Activated CD8-positive, alpha-beta memory T cell treated with anti-CD3 and anti-CD28 coated beads for 24 hours (primary cell): ENCODE results near the gene DCHS2.
"Not testable (repeated sequence)": the region's sequence is repeated elsewhere in the genome, so short reads cannot be mapped to it uniquely, and the experiment has no call there.

Experiments used
- DNase-seq: peaks from one replicate; pipeline ENCODE4 v3.0.0-alpha.2; 2020

DCHS2 gene

GRCh38 chr4:154308207-154308606, 183.4 kb downstream of the DCHS2 start:
- DNase-seq = no peak

GRCh38 chr4:154307451-154307850, 184.1 kb downstream of the DCHS2 start:
- no peak for DNase-seq

DNA sequence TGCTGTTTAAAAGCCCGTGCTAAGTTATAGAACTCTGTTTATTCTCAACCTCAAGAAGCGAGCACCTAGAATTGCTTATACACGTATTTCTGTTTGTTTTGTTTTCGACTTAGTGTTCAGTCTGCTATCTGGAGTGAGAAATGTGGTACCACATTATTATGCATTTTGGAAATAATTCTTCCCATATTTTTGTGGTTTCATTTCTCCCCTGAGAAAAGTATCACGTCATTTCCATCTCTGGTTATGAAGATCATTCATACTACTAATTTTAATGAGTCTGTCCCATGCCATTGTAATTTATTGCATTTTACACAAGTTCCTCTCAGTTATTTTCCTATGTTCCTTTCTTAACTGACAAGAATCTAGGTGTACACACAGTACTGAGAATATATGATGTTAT, 186.0 kb downstream of the DCHS2 start:
- DNase-seq = no peak

DNA sequence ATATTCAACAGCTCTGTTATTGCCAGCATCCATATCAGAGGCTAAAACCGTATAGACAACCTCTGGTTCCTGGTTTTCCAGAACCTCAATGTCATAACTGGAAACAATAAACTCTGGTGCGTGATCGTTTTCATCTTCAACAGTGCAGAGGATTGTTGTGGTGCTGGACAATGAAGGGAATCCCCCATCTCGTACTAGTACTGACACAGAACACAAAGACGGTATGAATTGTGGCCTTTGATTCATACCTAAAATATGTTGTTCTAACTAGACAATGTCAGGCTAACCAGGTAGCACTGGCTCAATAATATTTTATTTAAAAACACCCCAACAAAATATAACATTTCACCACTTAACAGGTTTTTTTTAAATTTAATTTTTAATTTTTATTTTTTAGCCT, 186.9 kb downstream of the DCHS2 start:
- no peak for DNase-seq

- no peak for DNase-seq
Measured at GRCh38 chr4:154294652-154295350, 196.8 kb downstream of the DCHS2 start.

- DNase-seq = no peak
Measured at GRCh38 chr4:154293427-154293826, 198.2 kb downstream of the DCHS2 start.

DNA sequence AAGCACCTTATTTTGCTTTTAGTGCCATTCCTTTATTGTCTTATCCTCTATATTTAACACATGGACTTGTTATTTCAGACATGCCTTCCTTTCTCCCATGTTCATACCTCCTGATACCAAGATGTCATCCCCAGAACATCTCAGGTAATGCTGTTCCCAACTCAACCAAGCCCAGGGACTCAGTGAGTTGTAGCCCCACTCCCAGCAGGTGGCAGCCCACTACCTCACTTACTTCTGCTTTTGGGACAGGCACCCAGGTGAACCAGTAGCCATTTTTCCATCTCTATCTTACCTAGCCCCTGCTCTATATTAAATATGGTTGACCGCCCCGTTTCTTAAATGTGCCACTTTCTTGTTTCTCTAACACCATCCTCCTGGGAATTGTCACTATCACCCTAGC, 199.0 kb downstream of the DCHS2 start:
- no peak for DNase-seq

- no peak for DNase-seq
Measured at GRCh38 chr4:154277172-154277571, 214.4 kb downstream of the DCHS2 start.

- no peak for DNase-seq
Measured at GRCh38 chr4:154276496-154276895, 215.1 kb downstream of the DCHS2 start.

DNA sequence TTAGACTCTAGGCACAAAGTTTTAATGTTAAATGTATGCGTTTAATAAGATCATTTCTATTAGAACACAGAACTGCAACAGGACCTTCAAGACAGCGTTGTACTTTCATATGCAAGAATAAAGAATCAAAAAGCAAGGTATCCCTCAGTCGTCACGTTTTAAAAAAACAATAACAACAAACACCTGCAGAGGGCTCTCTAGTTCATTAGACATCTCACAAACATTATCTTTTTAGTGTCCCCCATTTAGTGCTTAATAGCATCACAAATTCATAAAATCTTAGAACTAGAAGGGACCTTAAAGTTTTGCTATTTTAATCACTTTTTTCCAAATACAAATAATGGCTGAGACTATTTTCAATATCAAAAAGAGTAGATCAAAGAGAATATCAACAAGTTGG, 236.6 kb downstream of the DCHS2 start:
- no peak for DNase-seq

DNA sequence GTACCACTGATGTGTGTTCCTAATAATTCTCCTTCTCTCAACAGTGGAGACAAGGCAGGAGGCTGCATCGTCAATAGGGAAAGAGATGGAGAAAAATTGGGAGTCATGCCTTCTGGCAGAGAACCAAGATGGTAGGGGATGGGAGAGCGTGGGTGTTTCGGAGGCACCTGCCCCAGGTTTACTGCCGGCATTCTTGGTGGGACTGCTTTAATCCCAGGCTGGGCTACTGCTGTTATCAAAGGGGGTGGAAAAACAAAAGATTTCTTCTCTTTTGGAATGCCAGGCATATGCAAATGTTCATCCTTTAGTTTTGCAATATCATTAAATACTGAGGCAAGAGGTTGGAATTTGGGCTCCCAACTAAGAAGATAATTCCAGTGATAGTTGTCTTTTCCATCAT, 257.0 kb downstream of the DCHS2 start:
- DNase-seq = no peak

DNA sequence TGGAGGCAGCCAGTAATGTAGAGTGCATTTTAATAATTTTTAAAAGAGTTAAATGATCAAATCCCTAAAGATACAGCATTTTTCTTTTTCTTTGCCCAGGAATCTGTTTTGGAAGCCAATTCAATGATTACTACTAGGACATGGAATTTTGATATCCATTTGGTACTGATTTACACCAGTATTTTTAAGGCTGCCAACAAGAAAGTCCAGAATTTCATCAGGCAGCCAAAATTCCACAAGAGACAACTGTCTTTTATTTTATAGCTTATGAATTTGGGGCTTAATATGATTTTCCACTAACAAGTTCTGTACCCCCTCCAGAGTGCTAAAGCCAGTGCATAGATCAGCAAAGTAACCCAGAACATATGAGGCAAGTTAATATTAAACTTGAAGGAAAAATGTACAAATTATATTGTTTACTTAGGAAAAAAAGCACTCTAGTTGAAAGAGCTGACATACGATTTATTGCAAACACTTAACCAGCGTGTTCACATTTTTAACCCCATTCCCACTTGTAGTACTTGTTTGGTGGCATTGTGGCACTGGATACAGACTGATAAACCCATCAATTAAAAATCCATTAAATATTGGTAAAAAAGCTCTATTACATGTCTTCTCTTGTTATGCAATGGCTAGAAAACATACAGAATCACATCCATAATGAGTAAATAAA, 259.7 kb downstream of the DCHS2 start:
- no peak for DNase-seq

DNA sequence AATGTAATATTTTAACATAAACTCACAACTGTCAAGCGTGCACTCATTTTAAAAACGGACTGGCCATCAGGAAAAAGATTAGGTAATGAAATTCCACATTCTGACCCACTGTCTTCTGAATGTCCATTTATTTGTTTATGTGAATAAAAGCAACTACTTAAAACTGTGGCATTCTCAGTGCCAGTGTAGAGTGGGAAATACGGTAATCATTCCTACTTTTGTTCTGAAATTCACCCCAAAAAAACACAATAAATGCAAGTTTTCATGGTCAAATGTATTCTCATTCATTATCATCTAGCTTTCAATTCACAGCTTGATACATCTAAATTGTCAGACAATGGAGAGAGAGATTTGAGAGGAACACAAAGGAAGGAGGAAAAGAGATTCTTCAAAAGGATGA, 260.9 kb downstream of the DCHS2 start:
- no peak for DNase-seq

DNA sequence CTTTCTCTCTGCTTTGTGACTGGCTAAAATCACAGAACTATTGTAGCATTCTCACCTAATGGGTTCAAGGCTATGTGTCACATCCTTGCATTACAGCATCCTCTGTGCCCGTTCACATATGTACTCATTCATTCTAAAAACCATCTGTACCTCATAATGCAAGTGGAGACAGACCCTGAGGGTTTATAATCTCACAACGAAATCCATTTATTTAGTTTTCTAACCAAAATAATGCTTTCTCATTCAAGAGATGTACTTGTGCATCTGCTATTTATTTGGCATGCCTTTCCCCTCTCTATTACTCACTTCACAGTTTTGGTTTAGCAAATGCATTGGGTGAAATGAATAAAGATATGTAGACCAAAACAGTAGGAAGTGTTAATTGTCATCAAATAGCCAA, 261.5 kb downstream of the DCHS2 start:
- DNase-seq = no peak

DNA sequence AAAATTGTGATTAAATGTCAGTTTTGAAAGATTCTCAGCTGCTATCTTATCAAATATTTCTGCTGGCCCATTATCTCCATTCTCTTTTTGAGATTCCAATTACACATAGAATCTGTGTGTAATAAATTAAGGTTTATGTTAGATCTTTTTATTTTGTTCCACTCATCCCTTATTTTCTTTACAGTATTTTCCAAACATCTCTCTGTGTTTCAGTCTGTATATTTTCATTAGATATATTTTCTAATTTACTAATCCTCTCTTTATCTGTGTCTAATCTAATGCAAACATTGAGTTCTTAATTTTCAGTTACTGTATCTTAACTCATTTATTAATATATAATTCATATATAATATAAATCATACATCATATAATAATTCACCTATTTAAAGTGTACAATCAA, 268.7 kb downstream of the DCHS2 start:
- DNase-seq = no peak

DNA sequence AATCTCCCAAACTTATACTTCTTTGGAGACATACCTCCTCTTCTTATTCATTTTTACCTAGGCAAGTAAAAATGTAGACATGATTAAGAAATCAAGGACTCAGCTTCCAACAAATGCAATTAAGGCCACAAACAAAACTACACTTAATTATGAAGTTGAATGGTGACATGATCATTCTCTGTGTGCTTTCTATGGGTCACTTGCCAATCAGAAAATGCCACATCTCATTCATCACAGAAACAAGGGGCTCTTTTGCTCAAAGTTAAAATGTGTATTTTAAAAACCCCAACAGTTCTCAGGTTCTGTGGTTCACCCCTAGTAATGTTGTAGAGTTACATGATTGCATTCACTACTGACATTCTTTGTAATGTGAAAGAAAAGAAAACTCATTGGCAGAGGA, 273.5 kb downstream of the DCHS2 start:
- no peak for DNase-seq

DNA sequence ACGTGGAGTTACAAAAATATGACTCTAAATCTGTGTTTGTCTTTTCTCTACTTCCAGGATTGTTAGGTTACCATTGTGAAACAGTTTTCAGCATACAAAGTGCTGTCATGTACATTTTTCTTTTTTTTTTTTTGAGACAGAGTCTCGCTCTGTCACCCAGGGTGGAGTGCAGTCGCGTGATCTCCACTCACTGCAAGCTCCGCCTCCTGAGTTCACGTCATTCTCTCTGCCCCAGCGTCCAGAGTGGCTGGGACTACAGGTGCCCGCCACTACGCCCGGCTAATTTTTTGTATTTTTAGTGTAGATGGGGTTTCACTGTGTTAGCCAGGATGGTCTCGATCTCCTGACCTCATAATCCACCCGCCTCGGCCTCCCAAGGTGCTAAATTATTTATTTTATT, 274.2 kb downstream of the DCHS2 start:
- not testable (repeated sequence) for DNase-seq

DNA sequence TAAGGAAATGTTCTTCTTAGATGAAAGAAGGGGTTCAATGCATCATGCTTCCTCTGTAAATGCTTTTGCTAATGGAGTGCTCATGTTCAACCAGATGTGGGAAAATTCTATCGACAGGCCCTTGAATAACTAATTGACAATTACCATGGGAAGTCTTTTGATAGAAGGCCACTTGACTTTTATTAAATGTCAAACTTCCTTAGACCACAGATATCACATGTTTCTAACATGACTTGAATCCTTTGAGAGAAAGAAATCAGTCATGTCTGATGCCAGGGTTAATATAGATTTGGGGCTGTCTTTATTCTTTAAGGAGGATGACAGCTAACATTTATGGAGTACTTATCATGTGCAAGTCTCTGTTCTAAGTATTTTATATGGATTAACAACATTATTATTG, 280.1 kb downstream of the DCHS2 start:
- no peak for DNase-seq

GRCh38 chr4:154208424-154208823, 283.2 kb downstream of the DCHS2 start:
- DNase-seq = no peak

GRCh38 chr4:154205471-154205870, 286.1 kb downstream of the DCHS2 start:
- DNase-seq = no peak

- DNase-seq = no peak
Measured at GRCh38 chr4:154194649-154195048, 296.9 kb downstream of the DCHS2 start.

DNA sequence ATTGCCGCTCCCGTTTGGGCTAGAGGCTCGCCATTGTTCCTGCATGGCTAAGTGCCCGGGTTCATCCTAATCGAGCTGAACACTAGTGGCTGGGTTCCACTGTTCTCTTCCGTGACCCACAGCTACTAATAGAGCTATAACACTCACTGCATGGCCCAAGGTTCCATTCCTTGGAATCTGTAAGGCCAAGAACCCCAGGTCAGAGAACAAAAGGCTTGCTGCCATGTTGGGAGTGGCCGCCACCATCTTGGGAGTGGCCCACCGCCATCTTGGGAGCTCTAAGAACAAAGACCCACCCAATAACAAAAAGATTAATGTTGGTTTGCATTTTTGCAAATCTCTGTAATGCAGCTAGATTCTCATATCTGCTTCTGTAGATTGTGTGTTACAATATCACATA, 299.0 kb downstream of the DCHS2 start:
- DNase-seq = no peak

DNA sequence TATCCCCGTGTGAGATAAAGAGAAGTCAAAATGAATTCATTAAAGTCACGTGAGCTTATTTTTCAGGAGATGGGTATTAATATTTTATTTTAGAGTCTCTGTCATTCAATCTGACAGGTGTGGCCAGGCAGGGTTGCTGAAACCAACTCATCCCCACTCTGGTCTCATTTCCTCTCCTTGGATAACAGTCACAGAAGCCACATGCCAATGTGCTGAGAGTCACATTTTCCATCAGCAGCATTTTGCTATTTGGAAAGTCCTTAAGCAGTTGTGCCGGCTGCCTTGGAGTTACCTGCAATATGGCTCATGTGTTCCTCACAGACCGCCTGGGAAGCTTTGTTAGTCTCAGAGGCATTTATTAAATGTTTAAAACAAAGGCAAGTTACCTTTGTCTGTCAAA, 302.3 kb downstream of the DCHS2 start:
- no peak for DNase-seq

DNA sequence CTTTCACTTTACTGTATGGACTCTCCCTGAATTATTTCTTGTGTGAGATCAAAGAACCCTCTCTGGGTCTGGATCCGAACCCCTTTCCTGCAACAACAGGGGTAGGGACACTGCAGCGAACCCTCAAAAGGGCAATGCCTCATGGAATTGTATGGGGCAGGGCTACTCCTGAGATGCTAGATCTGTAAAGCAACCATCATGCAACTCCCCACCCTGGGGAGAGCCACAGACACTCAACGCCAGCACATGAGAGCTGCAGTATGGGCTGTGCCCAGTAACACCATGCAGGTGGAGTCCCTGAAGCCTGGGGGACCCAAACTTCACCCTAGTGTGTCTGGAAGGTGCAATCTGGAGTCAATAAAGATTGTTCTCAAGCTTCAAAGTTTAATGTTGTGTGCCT, 304.7 kb downstream of the DCHS2 start:
- DNase-seq = no peak

DNA sequence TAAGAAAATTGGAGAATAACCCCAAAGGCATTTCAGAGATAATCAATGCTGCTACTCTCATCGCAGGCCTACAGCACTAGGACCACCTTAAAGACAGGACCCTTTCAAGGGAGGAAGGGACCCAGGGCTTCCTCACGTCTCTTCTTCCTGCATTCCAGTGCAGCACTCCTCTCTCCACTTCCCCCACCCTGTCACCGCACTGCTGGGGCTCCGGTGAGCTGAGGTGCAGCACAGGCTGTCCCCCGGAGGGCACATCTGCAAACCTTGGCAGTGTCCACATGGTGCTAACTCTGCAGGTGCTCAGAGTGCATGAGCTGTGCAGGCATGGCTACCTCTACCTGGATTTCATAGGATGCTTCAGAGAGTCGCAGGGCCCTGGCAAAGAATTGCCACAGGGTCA, 305.6 kb downstream of the DCHS2 start:
- DNase-seq = no peak
